ENCODE results near the gene TECTB.

Gene TECTB

DNA sequence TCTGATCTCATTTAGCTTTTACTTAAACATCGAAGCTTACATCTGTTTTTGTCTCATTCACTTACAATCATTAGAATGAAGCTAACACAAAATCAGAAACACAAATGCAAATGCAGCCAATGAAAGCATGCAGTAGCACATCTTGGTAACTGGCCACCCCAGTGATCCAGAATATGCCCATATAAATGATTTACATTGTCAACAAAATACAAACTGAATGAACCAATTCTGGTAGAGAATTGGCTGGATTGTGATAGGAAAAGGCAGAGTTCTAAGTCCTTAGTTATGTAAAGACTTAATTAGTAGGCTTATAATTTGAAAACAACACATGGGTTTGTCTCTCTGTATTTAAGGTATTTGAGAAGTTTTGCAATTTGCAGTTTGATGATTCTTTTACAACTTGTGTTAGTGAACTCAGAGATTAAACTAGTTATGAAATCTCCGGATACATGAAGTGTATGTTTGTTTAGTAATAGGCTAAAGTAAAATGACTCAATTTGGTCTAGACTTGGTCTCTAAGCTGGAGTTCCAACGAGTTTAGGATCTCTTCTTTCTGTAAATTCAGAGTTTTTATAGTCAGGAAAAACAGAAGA lies 21.2 kb downstream of the TECTB start:
- no peak overlapping the region for H3K4me3 ChIP-seq (ENCODE audit: low read length)

GRCh38 chr10:112307358-112308124 lies 24.3 kb downstream of the TECTB start:
- TF ChIP-seq, protein P1, sequence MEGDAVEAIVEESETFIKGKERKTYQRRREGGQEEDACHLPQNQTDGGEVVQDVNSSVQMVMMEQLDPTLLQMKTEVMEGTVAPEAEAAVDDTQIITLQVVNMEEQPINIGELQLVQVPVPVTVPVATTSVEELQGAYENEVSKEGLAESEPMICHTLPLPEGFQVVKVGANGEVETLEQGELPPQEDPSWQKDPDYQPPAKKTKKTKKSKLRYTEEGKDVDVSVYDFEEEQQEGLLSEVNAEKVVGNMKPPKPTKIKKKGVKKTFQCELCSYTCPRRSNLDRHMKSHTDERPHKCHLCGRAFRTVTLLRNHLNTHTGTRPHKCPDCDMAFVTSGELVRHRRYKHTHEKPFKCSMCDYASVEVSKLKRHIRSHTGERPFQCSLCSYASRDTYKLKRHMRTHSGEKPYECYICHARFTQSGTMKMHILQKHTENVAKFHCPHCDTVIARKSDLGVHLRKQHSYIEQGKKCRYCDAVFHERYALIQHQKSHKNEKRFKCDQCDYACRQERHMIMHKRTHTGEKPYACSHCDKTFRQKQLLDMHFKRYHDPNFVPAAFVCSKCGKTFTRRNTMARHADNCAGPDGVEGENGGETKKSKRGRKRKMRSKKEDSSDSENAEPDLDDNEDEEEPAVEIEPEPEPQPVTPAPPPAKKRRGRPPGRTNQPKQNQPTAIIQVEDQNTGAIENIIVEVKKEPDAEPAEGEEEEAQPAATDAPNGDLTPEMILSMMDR (conservative IDR thresholded peaks at IDR 0.05; ENCODE audit: low read length) = peak; percentile 95
- no peak overlapping the region for H3K4me3 ChIP-seq (ENCODE audit: low read length)
- peak; percentile 58 for DNase-seq (ENCODE audit: low read depth)

More for the DNA sequence above, 21.2 kb downstream of the TECTB start:
- peak; percentile 77 for DNase-seq (ENCODE audit: low read depth)
- TF ChIP-seq, protein P1 (conservative IDR thresholded peaks at IDR 0.05; ENCODE audit: low read length) = no peak

- H3K4me3 ChIP-seq (ENCODE audit: low read length) = no peak overlapping the region
- TF ChIP-seq, protein P1 (conservative IDR thresholded peaks at IDR 0.05; ENCODE audit: low read length) = no peak
- DNase-seq (ENCODE audit: low read depth) = no peak
Observed at GRCh38 chr10:112308125-112308502, 24.9 kb downstream of the TECTB start.

DNA sequence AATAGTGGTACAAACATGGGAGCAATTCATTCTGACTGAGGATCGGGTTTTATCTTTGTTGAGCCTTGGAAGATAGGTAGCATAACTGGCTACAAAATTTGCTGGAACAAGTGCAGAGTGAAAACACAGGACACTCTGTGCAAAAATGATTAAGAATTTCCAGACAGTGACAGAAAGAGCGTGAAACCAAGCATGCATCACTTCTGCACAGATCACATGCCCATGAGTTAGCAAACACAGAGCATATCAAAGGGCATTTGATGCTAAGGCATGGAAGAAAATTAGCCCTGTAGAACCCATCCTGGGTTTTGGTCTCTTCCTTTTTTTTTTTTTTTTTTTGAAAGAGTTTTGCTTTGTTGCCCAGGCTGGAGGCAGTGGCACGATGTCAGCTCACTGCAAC lies 28.3 kb downstream of the TECTB start:
- H3K4me3 ChIP-seq (ENCODE audit: low read length) = no peak overlapping the region

DNA sequence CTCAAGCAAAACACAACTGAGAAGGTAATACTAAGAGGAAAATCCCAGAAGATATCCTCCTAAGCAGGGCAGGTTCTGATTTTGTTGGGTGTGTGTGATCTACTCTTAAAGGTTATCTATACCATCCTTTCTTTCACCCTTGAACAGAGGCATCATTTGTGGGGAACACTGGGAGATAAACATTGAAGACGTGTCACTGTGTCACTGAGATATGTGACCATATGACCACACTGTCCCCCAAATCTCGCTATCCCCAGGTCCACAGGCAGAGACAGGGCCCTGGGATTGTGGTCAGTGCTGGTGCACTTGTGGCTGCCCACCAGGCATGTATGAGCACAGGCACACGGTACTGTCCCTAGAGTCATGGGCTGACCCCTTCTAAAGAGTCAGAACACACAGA lies 30.0 kb downstream of the TECTB start:
- DNase-seq (ENCODE audit: low read depth) = no peak
- H3K4me3 ChIP-seq (ENCODE audit: low read length) = no peak overlapping the region
- TF ChIP-seq, protein P1 (conservative IDR thresholded peaks at IDR 0.05; ENCODE audit: low read length) = no peak

More for the DNA sequence above, 28.3 kb downstream of the TECTB start:
- TF ChIP-seq, protein P1 (conservative IDR thresholded peaks at IDR 0.05; ENCODE audit: low read length) = no peak
- DNase-seq (ENCODE audit: low read depth) = no peak

DNA sequence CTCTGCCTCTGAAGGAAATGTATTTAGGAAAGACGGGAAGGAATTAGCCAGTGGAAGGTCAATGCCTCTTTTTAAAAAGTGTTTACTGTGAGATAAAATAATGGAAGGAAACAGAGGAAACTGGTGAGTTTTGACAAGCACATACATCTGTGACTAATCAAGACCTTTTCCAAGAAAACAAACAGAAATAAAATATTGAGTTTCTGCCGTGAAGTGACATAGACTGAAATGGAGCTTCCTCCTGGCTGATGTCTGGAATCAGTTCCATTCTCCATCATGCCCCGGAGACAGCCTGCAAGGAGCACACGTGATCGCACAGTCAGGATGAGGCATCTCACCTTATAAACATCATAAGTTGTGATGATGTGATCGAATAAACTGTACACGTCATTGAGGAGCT lies 30.7 kb downstream of the TECTB start:
- TF ChIP-seq, protein P1 (conservative IDR thresholded peaks at IDR 0.05; ENCODE audit: low read length) = no peak
- no peak overlapping the region for H3K4me3 ChIP-seq (ENCODE audit: low read length)
- DNase-seq (ENCODE audit: low read depth) = no peak

All from AG10803 (cell line).